WERI-Rb-1 (cell line): ENCODE results near the gene MSL3.

ENCODE experiments used
- DNase-seq: peaks from one replicate; pipeline ENCODE4 v3.0.0-alpha.2; 2020
- H3K27ac ChIP-seq: fragments of 250-450 bp; sonication (Bioruptor Pico); 2 replicates; pipeline ENCODE4 v1.5.1; 2020; ENCODE audit warnings: mild to moderate bottlenecking, moderate library complexity
- H3K27me3 ChIP-seq: fragments of 250-450 bp; sonication (Bioruptor Pico); 2 replicates; pipeline ENCODE4 v1.5.1; 2021; ENCODE audit warnings: mild to moderate bottlenecking, low read depth, moderate library complexity; ENCODE audit not compliant: insufficient read depth, severe bottlenecking
- H3K36me3 ChIP-seq: fragments of 250-450 bp; sonication (Bioruptor Pico); 2 replicates; pipeline ENCODE4 v1.5.1; 2020; ENCODE audit warnings: mild to moderate bottlenecking, moderate library complexity
- H3K4me3 ChIP-seq: 2 replicates; pipeline ENCODE4 v1.5.1; 2011; ENCODE audit warnings: low read depth, mild to moderate bottlenecking, control low read depth, low read length
- H3K9me3 ChIP-seq: fragments of 250-450 bp; sonication (Bioruptor Pico); 2 replicates; pipeline ENCODE4 v1.5.1; 2021; ENCODE audit warnings: mild to moderate bottlenecking, moderate library complexity; ENCODE audit not compliant: severe bottlenecking
- TF ChIP-seq, protein P1 (sequence below): IDR thresholded peaks from 2 replicates; pipeline ENCODE4 v1.5.1; 2011; ENCODE audit warnings: low read depth, mild to moderate bottlenecking, control low read depth, inconsistent platforms, low read length

The MSL3 gene, protein sequence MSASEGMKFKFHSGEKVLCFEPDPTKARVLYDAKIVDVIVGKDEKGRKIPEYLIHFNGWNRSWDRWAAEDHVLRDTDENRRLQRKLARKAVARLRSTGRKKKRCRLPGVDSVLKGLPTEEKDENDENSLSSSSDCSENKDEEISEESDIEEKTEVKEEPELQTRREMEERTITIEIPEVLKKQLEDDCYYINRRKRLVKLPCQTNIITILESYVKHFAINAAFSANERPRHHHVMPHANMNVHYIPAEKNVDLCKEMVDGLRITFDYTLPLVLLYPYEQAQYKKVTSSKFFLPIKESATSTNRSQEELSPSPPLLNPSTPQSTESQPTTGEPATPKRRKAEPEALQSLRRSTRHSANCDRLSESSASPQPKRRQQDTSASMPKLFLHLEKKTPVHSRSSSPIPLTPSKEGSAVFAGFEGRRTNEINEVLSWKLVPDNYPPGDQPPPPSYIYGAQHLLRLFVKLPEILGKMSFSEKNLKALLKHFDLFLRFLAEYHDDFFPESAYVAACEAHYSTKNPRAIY

DNA sequence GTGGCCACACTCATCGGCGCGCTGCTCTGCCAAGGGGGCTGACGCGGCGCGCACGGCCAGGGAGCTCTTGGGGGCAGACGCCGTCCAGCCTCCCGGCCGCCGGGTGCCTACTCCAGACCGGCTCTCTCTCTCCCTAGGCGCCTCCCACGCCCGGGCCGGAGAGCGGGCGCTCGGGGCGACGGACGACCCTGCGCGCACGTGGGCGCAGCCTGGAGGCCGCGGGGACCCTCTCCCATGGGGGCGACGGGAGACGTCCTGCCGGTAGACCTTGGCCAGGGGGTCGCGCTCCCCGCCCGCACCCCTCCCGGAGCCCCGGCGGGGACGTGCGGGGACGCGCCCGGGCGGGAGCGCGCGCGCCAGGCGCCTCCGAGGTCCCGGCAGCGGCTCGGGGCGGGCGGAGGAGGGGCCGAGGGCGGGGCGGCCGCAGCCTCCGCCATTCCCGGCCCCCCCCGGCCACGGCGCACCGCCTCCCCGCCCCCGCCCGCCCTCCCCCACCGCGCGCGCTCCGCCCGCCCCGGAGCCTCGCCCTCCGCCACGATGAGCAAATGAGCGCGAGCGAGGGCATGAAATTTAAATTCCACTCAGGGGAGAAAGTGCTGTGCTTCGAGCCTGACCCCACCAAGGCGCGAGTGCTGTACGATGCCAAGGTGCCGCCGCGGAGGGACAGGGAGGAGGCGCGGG lies at the start of gene MSL3:
Gene MSL3, plus strand, starts transcription at position 519 of the 681 bp plus-strand sequence. Its CDS starts 27 bp downstream, at position 546.
- no peaks in the 10 kb centered on the region for H3K9me3 ChIP-seq
- H3K4me3 ChIP-seq: peak within 1 kb of the TSS; percentile 77
- peak within 1 kb of the TSS; percentile 78 for H3K27ac ChIP-seq
- peak; percentile 36 for DNase-seq
- peaks cover 7% of the 10 kb centered on the region for H3K36me3 ChIP-seq
- TF ChIP-seq, protein P1, sequence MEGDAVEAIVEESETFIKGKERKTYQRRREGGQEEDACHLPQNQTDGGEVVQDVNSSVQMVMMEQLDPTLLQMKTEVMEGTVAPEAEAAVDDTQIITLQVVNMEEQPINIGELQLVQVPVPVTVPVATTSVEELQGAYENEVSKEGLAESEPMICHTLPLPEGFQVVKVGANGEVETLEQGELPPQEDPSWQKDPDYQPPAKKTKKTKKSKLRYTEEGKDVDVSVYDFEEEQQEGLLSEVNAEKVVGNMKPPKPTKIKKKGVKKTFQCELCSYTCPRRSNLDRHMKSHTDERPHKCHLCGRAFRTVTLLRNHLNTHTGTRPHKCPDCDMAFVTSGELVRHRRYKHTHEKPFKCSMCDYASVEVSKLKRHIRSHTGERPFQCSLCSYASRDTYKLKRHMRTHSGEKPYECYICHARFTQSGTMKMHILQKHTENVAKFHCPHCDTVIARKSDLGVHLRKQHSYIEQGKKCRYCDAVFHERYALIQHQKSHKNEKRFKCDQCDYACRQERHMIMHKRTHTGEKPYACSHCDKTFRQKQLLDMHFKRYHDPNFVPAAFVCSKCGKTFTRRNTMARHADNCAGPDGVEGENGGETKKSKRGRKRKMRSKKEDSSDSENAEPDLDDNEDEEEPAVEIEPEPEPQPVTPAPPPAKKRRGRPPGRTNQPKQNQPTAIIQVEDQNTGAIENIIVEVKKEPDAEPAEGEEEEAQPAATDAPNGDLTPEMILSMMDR: no peak
- H3K27me3 ChIP-seq: peaks cover 21% of the 10 kb centered on the region

DNA sequence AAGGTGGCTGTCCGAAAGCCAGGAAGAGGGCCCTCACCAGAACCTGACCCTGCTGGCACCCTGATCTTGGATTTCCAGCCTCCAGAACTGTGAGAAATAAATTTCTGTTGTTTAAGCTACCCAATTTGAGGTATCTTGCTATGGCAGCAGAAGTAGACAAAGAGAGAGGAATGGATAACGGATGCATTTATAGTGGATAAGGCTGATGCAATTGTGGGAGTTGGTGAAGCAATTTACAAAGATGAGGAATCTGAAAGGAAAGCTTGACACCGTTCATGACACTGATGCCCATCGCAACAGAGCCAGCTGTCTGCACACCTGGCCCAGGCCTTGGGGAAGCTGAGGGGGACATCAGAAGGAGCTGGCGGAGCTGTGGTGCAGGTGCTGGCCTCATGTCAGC lies 35.7 kb upstream of the MSL3 start:
- TF ChIP-seq, protein P1: no peak
- H3K27me3 ChIP-seq: peaks cover 13% of the 10 kb centered on the region
- H3K4me3 ChIP-seq: no peak overlapping the region
- no peak overlapping the region for H3K27ac ChIP-seq
- DNase-seq: no peak
- H3K36me3 ChIP-seq: no peaks in the 10 kb centered on the region
- no peaks in the 10 kb centered on the region for H3K9me3 ChIP-seq

DNA sequence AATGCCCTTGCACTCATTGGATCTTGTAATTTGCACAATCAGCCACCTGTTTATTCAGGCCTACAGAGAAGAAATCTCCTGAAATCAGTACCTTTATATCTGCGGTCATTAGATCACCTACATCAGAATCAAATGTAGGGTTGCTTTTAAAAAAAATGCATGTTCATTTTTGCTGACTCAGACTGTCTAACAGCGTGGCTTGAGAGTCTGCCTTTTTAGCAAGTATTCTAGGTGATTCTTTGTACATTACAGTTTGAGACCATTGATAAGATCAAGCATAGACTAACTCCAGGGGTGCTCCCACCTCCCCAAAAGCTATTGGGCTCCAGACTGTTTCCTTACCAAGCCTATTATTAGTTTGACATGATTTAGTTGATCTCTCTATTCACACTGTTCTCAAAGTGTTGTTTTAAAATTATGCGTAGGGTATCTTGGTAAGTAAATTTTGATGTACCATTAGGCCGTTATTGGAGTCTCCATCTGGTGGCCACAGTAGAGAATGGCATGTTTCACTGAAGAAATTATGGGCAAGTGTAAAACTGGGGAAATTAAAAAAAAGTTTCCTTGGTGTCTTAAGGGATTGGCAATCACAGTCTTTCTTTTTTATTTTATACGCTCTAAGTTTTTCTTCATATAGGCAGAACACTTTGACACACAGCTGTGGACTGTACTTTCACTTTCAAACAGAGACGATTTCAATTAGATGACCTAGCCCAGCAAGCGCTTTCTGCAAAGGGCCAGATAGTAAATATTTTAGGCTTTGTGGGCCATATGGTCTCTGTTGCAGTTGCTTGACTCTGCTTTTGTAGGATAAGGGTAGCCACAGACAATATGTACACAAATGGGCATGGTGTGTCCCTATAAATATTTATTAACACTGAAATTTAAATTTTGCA lies 33.7 kb upstream of the MSL3 start:
- H3K27me3 ChIP-seq: peaks cover 13% of the 10 kb centered on the region
- no peaks in the 10 kb centered on the region for H3K36me3 ChIP-seq
- no peak overlapping the region for H3K4me3 ChIP-seq
- TF ChIP-seq, protein P1: peak; percentile 52
- no peak overlapping the region for H3K27ac ChIP-seq
- DNase-seq: peak; percentile 11
- H3K9me3 ChIP-seq: no peaks in the 10 kb centered on the region

DNA sequence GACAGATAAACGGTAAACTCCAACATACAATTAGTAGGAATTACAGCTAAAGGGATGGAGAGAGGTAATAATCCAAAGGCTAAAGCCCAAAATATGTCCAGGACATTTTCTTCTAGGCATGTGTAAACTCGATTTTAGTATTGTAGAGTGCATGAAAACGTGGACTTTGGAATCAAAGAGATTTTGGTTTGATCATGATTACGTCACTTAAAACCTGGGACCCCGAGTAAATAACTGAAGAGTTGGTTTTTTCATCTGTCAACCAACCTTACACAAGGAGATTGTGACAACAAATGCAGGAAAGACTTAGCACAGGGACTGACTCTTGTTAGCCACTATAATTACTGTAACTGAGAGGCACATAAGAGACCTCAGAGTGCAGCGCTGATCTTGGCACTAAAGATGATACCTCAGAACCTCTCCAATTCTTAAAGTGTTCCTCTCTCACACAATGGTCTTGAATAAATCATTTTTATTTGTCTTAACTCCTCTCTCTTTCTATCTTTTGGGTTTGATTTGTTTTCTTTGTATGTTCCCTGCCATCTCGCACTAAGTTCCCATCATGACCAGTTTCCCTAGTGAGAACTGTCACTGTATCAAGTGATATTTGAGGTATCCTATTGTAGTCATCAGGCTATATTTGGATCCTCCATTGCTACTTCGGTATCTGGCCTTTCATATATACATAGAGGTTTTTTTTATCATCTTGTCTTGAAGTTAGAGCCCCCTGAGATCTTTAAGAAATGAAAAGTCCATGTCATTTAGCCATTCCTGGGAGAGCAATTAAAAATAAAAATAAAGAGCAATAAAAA lies 32.2 kb upstream of the MSL3 start:
- Histone ChIP-seq H3K27me3 (peaks cover 8% of the 10 kb centered on the region), H3K27ac (no peak overlapping the region), H3K4me3 (no peak overlapping the region), H3K9me3 (no peaks in the 10 kb centered on the region), H3K36me3 (no peaks in the 10 kb centered on the region)
- no peak for DNase-seq
- TF ChIP-seq, protein P1: no peak

DNA sequence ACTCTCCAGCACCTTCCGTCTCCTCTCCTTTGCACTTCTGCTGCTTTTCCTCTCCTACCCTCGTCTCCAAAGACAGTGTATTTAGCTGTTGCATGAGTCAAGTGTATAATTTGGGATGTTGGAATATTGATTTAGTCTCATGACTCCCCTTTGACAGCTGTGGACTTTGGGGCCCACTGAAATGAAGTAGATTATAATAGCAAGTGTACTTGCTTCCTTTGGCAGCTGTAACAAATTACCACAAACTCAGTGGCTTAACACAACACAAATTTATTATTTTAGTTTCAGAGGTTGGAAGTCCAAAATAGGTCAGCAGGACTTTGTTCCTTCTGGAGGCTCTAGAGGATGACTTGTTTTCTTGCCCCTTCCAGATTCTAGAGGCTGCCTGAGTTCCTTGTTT lies 29.5 kb upstream of the MSL3 start:
- H3K9me3 ChIP-seq: no peaks in the 10 kb centered on the region
- peaks cover 4% of the 10 kb centered on the region for H3K27me3 ChIP-seq
- no peak overlapping the region for H3K27ac ChIP-seq
- no peak for DNase-seq
- TF ChIP-seq, protein P1: no peak
- H3K4me3 ChIP-seq: no peak overlapping the region
- no peaks in the 10 kb centered on the region for H3K36me3 ChIP-seq
